DND-41 (cell line): ENCODE results near the gene ARHGAP21.

Experiments
- CTCF ChIP-seq: IDR thresholded peaks from 2 replicates; pipeline ENCODE4 v1.5.1; 2012; ENCODE audit warnings: borderline replicate concordance, low read length, moderate library complexity, mild to moderate bottlenecking; ENCODE audit not compliant: poor library complexity, severe bottlenecking; ENCODE audit errors: extremely low read depth
- EZH2 ChIP-seq: IDR thresholded peaks from 3 replicates; pipeline ENCODE4 v1.6.1; 2012; ENCODE audit warnings: borderline replicate concordance, low read depth, mild to moderate bottlenecking, moderate library complexity, low read length, inconsistent platforms; ENCODE audit not compliant: severe bottlenecking

GRCh38 chr10:24589265-24589664 lies 134.4 kb downstream of the ARHGAP21 start:
- no peak for TF ChIP-seq CTCF
- no peak for TF ChIP-seq EZH2
